RCC 7860 (cell line): Measurements from ENCODE around the gene PLEKHA5.
"Not testable (repeated sequence)": the region's sequence is repeated elsewhere in the genome, so short reads cannot be mapped to it uniquely, and the experiment has no call there.

Experiments
- DNase-seq: peaks from one replicate; pipeline ENCODE4 v3.0.0-alpha.2; 2015; ENCODE audit warnings: low spot score
- FAIRE-seq: peaks from 2 replicates; lab custom pipeline; 2012; peaks lifted over from hg19 to GRCh38; lab: Jason Lieb, UNC

Gene PLEKHA5

GRCh38 chr12:19398376-19399363 is 269.1 kb downstream of the PLEKHA5 start:
- DNase-seq, result no peak

GRCh38 chr12:19400649-19401285 is 271.2 kb downstream of the PLEKHA5 start:
- FAIRE-seq, DNase-seq: not testable (repeated sequence)

More at GRCh38 chr12:19398376-19399363, 269.1 kb downstream of the PLEKHA5 start:
- FAIRE-seq, result no peak

GRCh38 chr12:19402211-19402610 is 272.7 kb downstream of the PLEKHA5 start:
- FAIRE-seq, result no peak
- no peak for DNase-seq

- DNase-seq (no peak), FAIRE-seq (no peak)
Observed at GRCh38 chr12:19402743-19403431, 273.4 kb downstream of the PLEKHA5 start.

- no peak for DNase-seq
- FAIRE-seq, result no peak
Observed at GRCh38 chr12:19404242-19404880, 274.8 kb downstream of the PLEKHA5 start.

GRCh38 chr12:19409376-19409775 is 279.8 kb downstream of the PLEKHA5 start:
- FAIRE-seq, result no peak
- DNase-seq, result no peak

- DNase-seq (no peak), FAIRE-seq (no peak)
Observed at GRCh38 chr12:19410211-19410610, 280.7 kb downstream of the PLEKHA5 start.

- DNase-seq (no peak), FAIRE-seq (no peak)
Observed at GRCh38 chr12:19410629-19411185, 281.2 kb downstream of the PLEKHA5 start.

- DNase-seq (no peak), FAIRE-seq (no peak)
Observed at GRCh38 chr12:19411234-19412204, 282.0 kb downstream of the PLEKHA5 start.

- no peak for DNase-seq
- FAIRE-seq, result no peak
Observed at GRCh38 chr12:19412844-19413243, 283.3 kb downstream of the PLEKHA5 start.

- FAIRE-seq, DNase-seq: not testable (repeated sequence)
Observed at GRCh38 chr12:19413582-19413981, 284.0 kb downstream of the PLEKHA5 start.

- FAIRE-seq (no peak), DNase-seq (no peak)
Observed at GRCh38 chr12:19415563-19415962, 286.0 kb downstream of the PLEKHA5 start.

GRCh38 chr12:19419086-19419485 is 289.6 kb downstream of the PLEKHA5 start:
- FAIRE-seq (no peak), DNase-seq (no peak)

GRCh38 chr12:19421503-19422282 is 292.2 kb downstream of the PLEKHA5 start:
- FAIRE-seq, result no peak
- no peak for DNase-seq

GRCh38 chr12:19423166-19423930 is 293.8 kb downstream of the PLEKHA5 start:
- DNase-seq (no peak), FAIRE-seq (no peak)
